ENCODE results near the gene SLC4A3.

Gene SLC4A3

DNA sequence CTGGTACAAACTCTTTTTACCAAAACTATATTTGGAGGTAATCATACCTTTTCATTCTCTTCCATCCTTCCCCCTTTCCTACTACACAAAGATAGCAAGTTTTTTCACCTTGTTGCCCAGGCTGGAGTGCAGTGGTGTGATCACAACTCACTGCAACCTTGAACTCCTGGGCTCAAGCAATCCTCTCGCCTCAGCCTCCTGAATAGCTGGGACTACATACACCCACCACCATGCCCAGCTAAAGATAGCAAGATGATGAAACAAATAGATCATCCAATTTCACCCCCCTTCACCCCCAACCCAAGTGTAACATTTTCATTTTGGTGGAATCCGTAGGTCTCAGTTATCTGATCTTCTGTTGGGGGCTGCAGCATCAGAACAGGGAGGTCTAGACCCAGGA, 34.3 kb upstream of the SLC4A3 start:
- Histone ChIP-seq H3K27me3 (peaks cover 9% of the 10 kb centered on the region), H3K36me3 (no peaks in the 10 kb centered on the region), H3K4me3 (ENCODE audit: low read depth in 1 of 2, low read length in 1 of 2) (no peak overlapping the region), H3K27ac (no peak overlapping the region), H3K9me3 (no peaks in the 10 kb centered on the region), H3K4me1 (ENCODE audit: control insufficient read depth in 1 of 2, insufficient read depth in 1 of 2, low read depth in 1 of 2, low read length in 1 of 2) (peaks cover 10% of the 10 kb centered on the region in 2 experiments)
- TF ChIP-seq, protein P1, sequence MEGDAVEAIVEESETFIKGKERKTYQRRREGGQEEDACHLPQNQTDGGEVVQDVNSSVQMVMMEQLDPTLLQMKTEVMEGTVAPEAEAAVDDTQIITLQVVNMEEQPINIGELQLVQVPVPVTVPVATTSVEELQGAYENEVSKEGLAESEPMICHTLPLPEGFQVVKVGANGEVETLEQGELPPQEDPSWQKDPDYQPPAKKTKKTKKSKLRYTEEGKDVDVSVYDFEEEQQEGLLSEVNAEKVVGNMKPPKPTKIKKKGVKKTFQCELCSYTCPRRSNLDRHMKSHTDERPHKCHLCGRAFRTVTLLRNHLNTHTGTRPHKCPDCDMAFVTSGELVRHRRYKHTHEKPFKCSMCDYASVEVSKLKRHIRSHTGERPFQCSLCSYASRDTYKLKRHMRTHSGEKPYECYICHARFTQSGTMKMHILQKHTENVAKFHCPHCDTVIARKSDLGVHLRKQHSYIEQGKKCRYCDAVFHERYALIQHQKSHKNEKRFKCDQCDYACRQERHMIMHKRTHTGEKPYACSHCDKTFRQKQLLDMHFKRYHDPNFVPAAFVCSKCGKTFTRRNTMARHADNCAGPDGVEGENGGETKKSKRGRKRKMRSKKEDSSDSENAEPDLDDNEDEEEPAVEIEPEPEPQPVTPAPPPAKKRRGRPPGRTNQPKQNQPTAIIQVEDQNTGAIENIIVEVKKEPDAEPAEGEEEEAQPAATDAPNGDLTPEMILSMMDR (IDR thresholded peaks at IDR 0.05) = no peak

GRCh38 chr2:219595256-219595655, 32.2 kb upstream of the SLC4A3 start:
- Histone ChIP-seq H3K27me3 (peaks cover 9% of the 10 kb centered on the region), H3K4me1 (ENCODE audit: control insufficient read depth in 1 of 2, insufficient read depth in 1 of 2, low read depth in 1 of 2, low read length in 1 of 2) (peaks cover 16 to 17% of the 10 kb centered on the region in 2 experiments), H3K36me3 (no peaks in the 10 kb centered on the region), H3K4me3 (ENCODE audit: low read depth in 1 of 2, low read length in 1 of 2) (no peak overlapping the region), H3K9me3 (no peaks in the 10 kb centered on the region), H3K27ac (no peak overlapping the region)
- TF ChIP-seq, protein P1 (IDR thresholded peaks at IDR 0.05) = no peak

DNA sequence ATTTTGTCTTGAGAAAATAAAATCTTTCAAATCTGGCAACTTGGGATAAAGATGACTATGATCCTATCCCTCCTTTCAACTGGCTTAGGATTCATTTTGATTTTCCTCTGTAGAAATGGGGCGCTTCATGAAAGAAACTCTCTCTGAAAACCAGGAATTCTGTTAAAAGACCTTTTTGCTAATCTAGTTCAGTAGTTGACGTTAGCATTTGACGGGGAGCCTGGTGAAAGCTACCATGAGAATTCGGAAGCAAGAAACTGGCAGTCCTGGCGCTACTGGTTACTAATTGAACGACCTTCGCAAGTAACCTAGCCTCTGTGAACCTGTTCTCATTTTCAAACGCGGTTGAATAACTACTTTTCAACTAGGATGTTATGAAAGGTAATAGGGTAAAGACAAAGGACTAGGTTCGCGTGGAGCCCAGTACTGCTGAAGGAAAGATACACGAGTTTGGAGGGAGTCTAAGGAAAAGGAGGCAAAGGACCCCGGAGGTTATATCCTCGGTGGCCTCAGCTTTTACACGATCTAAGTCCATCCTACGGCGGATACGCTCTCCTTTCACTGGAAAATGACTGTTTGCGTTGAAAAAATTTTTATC, 30.4 kb upstream of the SLC4A3 start:
- no peaks in the 10 kb centered on the region for H3K9me3 ChIP-seq
- TF ChIP-seq, protein P1 (IDR thresholded peaks at IDR 0.05) = no peak
- H3K4me3 ChIP-seq (ENCODE audit: low read depth in 1 of 2, low read length in 1 of 2) = peak overlapping the region; percentile 85 to 98
- H3K27me3 ChIP-seq = peaks cover 9% of the 10 kb centered on the region
- peaks cover 9% of the 10 kb centered on the region for H3K36me3 ChIP-seq
- H3K4me1 ChIP-seq (ENCODE audit: control insufficient read depth in 1 of 2, insufficient read depth in 1 of 2, low read depth in 1 of 2, low read length in 1 of 2) = peaks cover 16 to 17% of the 10 kb centered on the region in 2 experiments
- H3K27ac ChIP-seq = peak overlapping the region; percentile 85

- H3K27ac ChIP-seq = peak within 1 kb of the TSS; percentile 85
Measured at GRCh38 chr2:219597552-219598307, 29.7 kb upstream of the SLC4A3 start, which contains the start of gene STK11IP. STK11IP (plus strand) TSS chr2:219597857; CDS start chr2:219598120, 263 bp downstream.

DNA sequence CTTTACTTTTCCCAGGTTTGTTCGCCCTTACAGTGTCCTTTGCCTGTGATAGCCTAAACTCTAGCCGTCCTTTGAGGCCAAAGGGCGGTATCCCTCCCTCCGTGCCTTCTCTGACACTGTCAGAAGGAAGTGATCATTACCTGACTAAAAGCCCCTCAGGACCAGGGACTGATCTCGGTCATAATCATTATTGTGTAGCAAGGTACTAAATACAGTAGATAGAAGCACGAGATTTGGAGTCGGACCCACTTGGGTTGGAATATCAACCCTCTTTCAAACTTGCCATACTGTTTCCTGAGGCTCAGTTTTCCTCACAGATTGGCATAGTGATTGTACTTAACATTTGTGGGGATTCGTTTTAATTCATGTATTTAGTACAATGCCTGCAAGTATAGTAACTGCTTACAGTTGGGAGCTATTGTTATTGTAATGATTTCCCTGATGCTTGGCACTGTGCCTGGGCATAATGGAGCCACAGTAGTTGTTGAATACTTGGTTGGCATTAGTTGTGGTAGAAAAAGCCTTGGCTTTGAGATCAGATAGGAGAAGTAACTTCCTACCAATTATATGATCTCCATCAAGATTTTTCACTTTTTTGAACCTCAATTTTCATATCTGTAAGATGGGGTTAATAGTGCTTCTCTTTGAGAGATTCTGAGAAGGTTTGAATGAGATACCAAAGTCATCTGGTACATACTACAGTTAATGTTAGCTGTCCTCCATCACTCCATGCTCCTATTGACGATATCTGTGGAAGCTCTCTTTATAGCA, 28.9 kb upstream of the SLC4A3 start:
- TF ChIP-seq, protein P1 (IDR thresholded peaks at IDR 0.05) = no peak
- peak overlapping the region; percentile 85 to 98 for H3K4me3 ChIP-seq (ENCODE audit: low read depth in 1 of 2, low read length in 1 of 2)
- H3K27me3 ChIP-seq = no peaks in the 10 kb centered on the region
- peaks cover 21% of the 10 kb centered on the region in 2 experiments for H3K4me1 ChIP-seq (ENCODE audit: control insufficient read depth in 1 of 2, insufficient read depth in 1 of 2, low read depth in 1 of 2, low read length in 1 of 2)
- peaks cover 16% of the 10 kb centered on the region for H3K36me3 ChIP-seq
- peak overlapping the region; percentile 85 for H3K27ac ChIP-seq
- no peaks in the 10 kb centered on the region for H3K9me3 ChIP-seq

More at GRCh38 chr2:219597552-219598307, 29.7 kb upstream of the SLC4A3 start, which contains the start of gene STK11IP:
- Histone ChIP-seq H3K27me3 (peaks cover 6% of the 10 kb centered on the region), H3K9me3 (no peaks in the 10 kb centered on the region), H3K36me3 (peaks cover 16% of the 10 kb centered on the region), H3K4me1 (ENCODE audit: control insufficient read depth in 1 of 2, insufficient read depth in 1 of 2, low read depth in 1 of 2, low read length in 1 of 2) (peaks cover 16 to 17% of the 10 kb centered on the region in 2 experiments), H3K4me3 (ENCODE audit: low read depth in 1 of 2, low read length in 1 of 2) (peak within 1 kb of the TSS; percentile 85 to 98)
- TF ChIP-seq, protein P1 (IDR thresholded peaks at IDR 0.05) = peak; percentile 22

Data from neutrophil (primary cell).